SU-DHL-6 (cell line): ENCODE data around the gene INSL3.

ENCODE experiments used
- H2AFZ ChIP-seq: fragments of 200-600 bp; sonication (generic); 2 replicates; pipeline ENCODE4 v1.6.1; 2014; ENCODE audit warnings: low read depth, mild to moderate bottlenecking, moderate library complexity, mixed read lengths, antibody characterized with exemption, low read length; ENCODE audit not compliant: severe bottlenecking
- H3F3A ChIP-seq: fragments of 200-600 bp; shearing (Covaris generic); 2 replicates; pipeline ENCODE4 v1.6.0; 2016; ENCODE audit warnings: antibody characterized with exemption, mild to moderate bottlenecking; ENCODE audit not compliant: insufficient read depth
- H3K27ac ChIP-seq: fragments of 200-600 bp; sonication (generic); 2 replicates; pipeline ENCODE4 v1.5.1; 2016; ENCODE audit warnings: low read depth, mild to moderate bottlenecking, low read length, moderate library complexity, mixed read lengths
- H3K27me3 ChIP-seq: fragments of 200-600 bp; sonication (generic), shearing (Covaris generic); 2 replicates; pipeline ENCODE4 v1.6.0; 2014; ENCODE audit warnings: mild to moderate bottlenecking, low read length
- H3K36me3 ChIP-seq: fragments of 200-600 bp; sonication (generic); 2 replicates; pipeline ENCODE4 v1.6.1; 2014; ENCODE audit warnings: mild to moderate bottlenecking, low read length, mixed read lengths
- H3K4me2 ChIP-seq: fragments of 300-600, 200-600 bp; shearing (Covaris generic), sonication (generic); 2 replicates; pipeline ENCODE4 v1.6.0; 2014; ENCODE audit warnings: low read length, low read depth, mild to moderate bottlenecking; ENCODE audit not compliant: poor library complexity, severe bottlenecking
- H3K4me3 ChIP-seq: fragments of 200-600 bp; sonication (generic); 2 replicates; pipeline ENCODE4 v1.5.1; 2014; ENCODE audit warnings: antibody characterized with exemption, low read length, mild to moderate bottlenecking, mixed read lengths; ENCODE audit not compliant: insufficient read depth, poor library complexity, severe bottlenecking
- H3K79me2 ChIP-seq: fragments of 200-600 bp; sonication (generic); 2 replicates; pipeline ENCODE4 v1.6.1; 2014; ENCODE audit warnings: mild to moderate bottlenecking, low read length, moderate library complexity; ENCODE audit not compliant: insufficient read depth
- H3K9ac ChIP-seq: fragments of 200-600 bp; sonication (generic); 2 replicates; pipeline ENCODE4 v1.7.0; 2014; ENCODE audit warnings: mild to moderate bottlenecking, low read length
- H3K9me2 ChIP-seq: fragments of 200-600 bp; sonication (generic); replicated peaks from 2 replicates; pipeline ENCODE4 v1.6.1; 2014; ENCODE audit warnings: low read length; ENCODE audit not compliant: insufficient read depth
- H3K9me3 ChIP-seq: fragments of 200-600 bp; sonication (generic); 2 replicates; pipeline ENCODE4 v1.6.1; 2014; ENCODE audit warnings: low read length, mixed read lengths; ENCODE audit not compliant: insufficient read depth
- H4K20me1 ChIP-seq: fragments of 200-600 bp; sonication (generic); 2 replicates; pipeline ENCODE4 v1.6.1; 2014; ENCODE audit warnings: low read depth, mild to moderate bottlenecking, antibody characterized with exemption, low read length, moderate library complexity, mixed read lengths
- CTCF ChIP-seq: fragments of 200-600 bp; sonication (generic); IDR thresholded peaks from one replicate; pipeline ENCODE4 v1.5.1; 2017; ENCODE audit warnings: antibody characterized with exemption, mild to moderate bottlenecking, low read length, moderate library complexity; ENCODE audit not compliant: insufficient read depth, poor library complexity, severe bottlenecking
- EZH2phosphoT487 ChIP-seq: fragments of 200-600 bp; sonication (generic), shearing (Covaris generic); conservative IDR thresholded peaks from 2 replicates; pipeline ENCODE4 v1.6.1; 2018; ENCODE audit warnings: mild to moderate bottlenecking, antibody characterized with exemption, low read length, moderate library complexity, mixed read lengths

The INSL3 gene

GRCh38 chr19:17821190-17821589 lies at the start of gene INSL3:
INSL3 (minus strand) TSS chr19:17821519; CDS start chr19:17821506, 13 bp downstream.
- no peaks in the 10 kb centered on the region for H3F3A ChIP-seq
- no peaks in the 10 kb centered on the region for H3K79me2 ChIP-seq
- no peak within 1 kb of the TSS for H3K9ac ChIP-seq
- no peak within 1 kb of the TSS for H3K4me2 ChIP-seq
- H2AFZ ChIP-seq, result no peak within 1 kb of the TSS
- no peak for TF ChIP-seq EZH2phosphoT487
- TF ChIP-seq CTCF, result no peak
- H3K9me3 ChIP-seq, result no peaks in the 10 kb centered on the region
- H3K27me3 ChIP-seq, result no peaks in the 10 kb centered on the region
- no peak within 1 kb of the TSS for H3K4me3 ChIP-seq
- H3K27ac ChIP-seq, result no peak within 1 kb of the TSS
- no peaks in the 10 kb centered on the region for H4K20me1 ChIP-seq
- H3K36me3 ChIP-seq, result no peaks in the 10 kb centered on the region
- no peaks in the 10 kb centered on the region for H3K9me2 ChIP-seq

GRCh38 chr19:17869114-17869608 lies 47.8 kb upstream of the INSL3 start:
- H3K36me3 ChIP-seq, result no peaks in the 10 kb centered on the region
- H3K79me2 ChIP-seq, result no peaks in the 10 kb centered on the region
- no peak overlapping the region for H3K9ac ChIP-seq
- H3K27ac ChIP-seq, result no peak overlapping the region
- TF ChIP-seq EZH2phosphoT487, result no peak
- no peak for TF ChIP-seq CTCF
- H4K20me1 ChIP-seq, result no peaks in the 10 kb centered on the region
- no peaks in the 10 kb centered on the region for H3K9me3 ChIP-seq
- no peak overlapping the region for H3K4me2 ChIP-seq
- no peak overlapping the region for H2AFZ ChIP-seq
- H3K27me3 ChIP-seq, result no peaks in the 10 kb centered on the region
- peaks cover 16% of the 10 kb centered on the region for H3F3A ChIP-seq
- no peaks in the 10 kb centered on the region for H3K9me2 ChIP-seq
- no peak overlapping the region for H3K4me3 ChIP-seq

GRCh38 chr19:17868669-17869068 lies 47.4 kb upstream of the INSL3 start:
- Histone ChIP-seq H3K9ac (no peak overlapping the region), H4K20me1 (no peaks in the 10 kb centered on the region)

More at GRCh38 chr19:17868669-17869068, 47.4 kb upstream of the INSL3 start:
- H3K4me3 ChIP-seq, result no peak overlapping the region
- no peak for TF ChIP-seq EZH2phosphoT487
- TF ChIP-seq CTCF, result no peak
- no peaks in the 10 kb centered on the region for H3K27me3 ChIP-seq
- no peak overlapping the region for H2AFZ ChIP-seq
- no peaks in the 10 kb centered on the region for H3K79me2 ChIP-seq
- no peaks in the 10 kb centered on the region for H3K36me3 ChIP-seq
- H3K27ac ChIP-seq, result no peak overlapping the region
- H3K9me2 ChIP-seq, result no peaks in the 10 kb centered on the region
- no peak overlapping the region for H3K4me2 ChIP-seq
- H3K9me3 ChIP-seq, result no peaks in the 10 kb centered on the region
- peaks cover 21% of the 10 kb centered on the region for H3F3A ChIP-seq
